ENCODE results near the gene DNM2.
A peak's percentile ranks its signal among the peaks of the same experiment; 100 is the strongest.

DNA sequence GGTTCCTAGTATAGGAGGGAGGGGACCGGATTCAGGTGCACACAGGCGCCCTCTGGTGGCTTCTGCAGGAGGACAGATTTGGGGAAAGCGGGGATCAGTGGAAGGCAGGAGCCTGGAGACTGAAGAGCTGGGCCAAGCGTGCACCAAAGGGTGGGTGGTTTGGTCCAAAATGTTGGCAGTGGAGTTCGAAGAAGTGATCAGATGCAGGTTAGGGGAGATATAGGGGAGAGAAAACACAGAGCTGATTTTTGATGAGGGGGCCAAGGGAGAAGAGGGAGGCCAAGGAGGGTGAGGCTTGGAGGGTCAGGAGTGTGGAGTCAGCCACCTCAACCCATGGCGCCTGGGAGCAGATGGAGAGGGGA lies 146.6 kb downstream of the DNM2 start:
- peak; percentile 71 for TF ChIP-seq CTCF (IDR thresholded peaks at IDR 0.05)
- TF ChIP-seq ELK1 (IDR thresholded peaks at IDR 0.05; ENCODE audit: low read depth, low read length): no peak
- no peak for TF ChIP-seq POLR2A (IDR thresholded peaks at IDR 0.05; ENCODE audit: low read length)
- TF ChIP-seq SREBF2 (IDR thresholded peaks at IDR 0.05): no peak
- TF ChIP-seq, protein P1, sequence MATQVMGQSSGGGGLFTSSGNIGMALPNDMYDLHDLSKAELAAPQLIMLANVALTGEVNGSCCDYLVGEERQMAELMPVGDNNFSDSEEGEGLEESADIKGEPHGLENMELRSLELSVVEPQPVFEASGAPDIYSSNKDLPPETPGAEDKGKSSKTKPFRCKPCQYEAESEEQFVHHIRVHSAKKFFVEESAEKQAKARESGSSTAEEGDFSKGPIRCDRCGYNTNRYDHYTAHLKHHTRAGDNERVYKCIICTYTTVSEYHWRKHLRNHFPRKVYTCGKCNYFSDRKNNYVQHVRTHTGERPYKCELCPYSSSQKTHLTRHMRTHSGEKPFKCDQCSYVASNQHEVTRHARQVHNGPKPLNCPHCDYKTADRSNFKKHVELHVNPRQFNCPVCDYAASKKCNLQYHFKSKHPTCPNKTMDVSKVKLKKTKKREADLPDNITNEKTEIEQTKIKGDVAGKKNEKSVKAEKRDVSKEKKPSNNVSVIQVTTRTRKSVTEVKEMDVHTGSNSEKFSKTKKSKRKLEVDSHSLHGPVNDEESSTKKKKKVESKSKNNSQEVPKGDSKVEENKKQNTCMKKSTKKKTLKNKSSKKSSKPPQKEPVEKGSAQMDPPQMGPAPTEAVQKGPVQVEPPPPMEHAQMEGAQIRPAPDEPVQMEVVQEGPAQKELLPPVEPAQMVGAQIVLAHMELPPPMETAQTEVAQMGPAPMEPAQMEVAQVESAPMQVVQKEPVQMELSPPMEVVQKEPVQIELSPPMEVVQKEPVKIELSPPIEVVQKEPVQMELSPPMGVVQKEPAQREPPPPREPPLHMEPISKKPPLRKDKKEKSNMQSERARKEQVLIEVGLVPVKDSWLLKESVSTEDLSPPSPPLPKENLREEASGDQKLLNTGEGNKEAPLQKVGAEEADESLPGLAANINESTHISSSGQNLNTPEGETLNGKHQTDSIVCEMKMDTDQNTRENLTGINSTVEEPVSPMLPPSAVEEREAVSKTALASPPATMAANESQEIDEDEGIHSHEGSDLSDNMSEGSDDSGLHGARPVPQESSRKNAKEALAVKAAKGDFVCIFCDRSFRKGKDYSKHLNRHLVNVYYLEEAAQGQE (IDR thresholded peaks at IDR 0.05): no peak
- TF ChIP-seq CHD2 (IDR thresholded peaks at IDR 0.05; ENCODE audit: low read length, partially characterized antibody): no peak
- TF ChIP-seq, protein P2, sequence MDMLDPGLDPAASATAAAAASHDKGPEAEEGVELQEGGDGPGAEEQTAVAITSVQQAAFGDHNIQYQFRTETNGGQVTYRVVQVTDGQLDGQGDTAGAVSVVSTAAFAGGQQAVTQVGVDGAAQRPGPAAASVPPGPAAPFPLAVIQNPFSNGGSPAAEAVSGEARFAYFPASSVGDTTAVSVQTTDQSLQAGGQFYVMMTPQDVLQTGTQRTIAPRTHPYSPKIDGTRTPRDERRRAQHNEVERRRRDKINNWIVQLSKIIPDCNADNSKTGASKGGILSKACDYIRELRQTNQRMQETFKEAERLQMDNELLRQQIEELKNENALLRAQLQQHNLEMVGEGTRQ (IDR thresholded peaks at IDR 0.05): no peak
- no peak for TF ChIP-seq RCOR1 (IDR thresholded peaks at IDR 0.05; ENCODE audit: low read depth, low read length)
- TF ChIP-seq E2F6 (IDR thresholded peaks at IDR 0.05; ENCODE audit: borderline replicate concordance, low read depth): no peak
- TF ChIP-seq EP300 (IDR thresholded peaks at IDR 0.05): no peak
- TF ChIP-seq BHLHE40 (IDR thresholded peaks at IDR 0.05; ENCODE audit: low read depth, low read length): no peak
- no peak for TF ChIP-seq RARB (CRISPR knock-in tag; IDR thresholded peaks at IDR 0.05)
